Measurements from ENCODE around the gene TFAP2C.

Gene TFAP2C

DNA sequence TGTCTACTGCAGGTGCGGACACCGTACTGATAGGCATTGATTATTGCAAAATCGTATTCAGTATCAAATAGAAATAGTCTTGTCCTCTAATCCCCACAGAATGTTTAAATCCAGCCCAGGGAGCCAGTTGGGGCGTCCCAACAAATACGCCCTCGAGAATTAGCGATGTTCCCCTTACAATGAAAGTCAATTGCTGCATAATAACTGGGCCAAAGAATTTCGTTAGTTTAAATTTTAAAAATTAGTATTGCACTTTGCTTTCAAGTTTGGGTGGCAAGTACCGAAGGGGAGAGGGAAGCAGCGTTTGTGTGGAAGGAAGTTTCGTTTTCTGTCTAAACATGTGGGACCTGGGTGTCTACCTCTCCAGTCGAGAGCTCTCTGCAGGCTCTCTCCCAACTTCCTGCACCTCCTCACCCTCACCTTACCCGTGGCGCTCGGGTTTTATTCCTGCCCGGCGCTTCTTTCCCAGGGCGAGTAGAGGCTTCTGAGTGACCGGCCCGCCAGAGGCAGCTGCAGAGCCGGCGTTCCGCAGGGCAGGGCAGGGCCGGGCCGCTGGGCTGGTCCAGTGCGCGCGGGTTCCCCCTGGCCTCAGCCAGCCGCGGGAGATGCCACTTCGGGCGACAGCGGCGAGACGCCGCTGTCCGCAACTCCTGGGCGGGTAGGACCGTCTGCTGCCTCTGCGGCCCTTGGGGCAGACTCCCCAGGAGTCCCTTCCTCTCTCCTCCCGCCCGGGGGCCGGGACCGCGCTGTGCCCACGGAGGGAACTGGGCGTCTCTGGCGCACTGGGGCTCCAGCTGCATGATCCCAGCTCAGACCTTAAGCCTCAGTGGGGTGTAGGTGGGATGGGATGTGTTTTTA is 862 bp upstream of the TFAP2C start:
- Mint-ChIP-seq H3K4me3 (peak overlapping the region; percentile 37), H3K27ac (no peak overlapping the region), H3K27me3 (peaks cover 82% of the 10 kb centered on the region), H3K4me1 (peaks cover 10% of the 10 kb centered on the region), H3K36me3 (no peaks in the 10 kb centered on the region), H3K9me3 (no peaks in the 10 kb centered on the region)
- no peak for ATAC-seq

DNA sequence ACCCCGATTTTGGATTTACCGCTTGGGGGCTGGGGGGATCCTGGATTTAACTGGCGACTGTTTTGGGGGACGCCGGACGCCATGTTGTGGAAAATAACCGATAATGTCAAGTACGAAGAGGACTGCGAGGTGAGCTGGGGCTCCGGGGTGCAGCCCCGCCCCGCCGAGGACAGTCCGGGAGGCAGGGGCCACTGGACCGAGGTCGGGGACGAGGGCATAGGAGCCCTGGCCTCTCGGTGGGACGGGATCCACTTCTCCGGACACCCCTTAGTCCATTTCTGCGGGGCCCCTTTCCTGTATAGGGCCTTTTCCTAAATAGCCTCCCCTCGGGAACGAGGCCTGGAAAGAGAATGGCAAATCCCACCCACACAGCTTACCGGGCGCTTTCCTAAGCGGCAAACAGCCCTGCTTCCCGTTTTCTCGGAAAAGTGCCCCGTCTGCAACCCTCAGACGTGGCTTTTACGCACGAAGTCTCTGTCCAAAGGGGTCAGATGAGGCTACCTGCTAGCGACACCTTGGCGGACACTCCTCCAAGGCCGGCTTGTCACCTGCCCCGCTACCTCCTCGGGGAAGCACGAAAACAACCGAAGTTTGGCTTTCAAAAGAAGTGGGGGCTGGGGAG is 469 bp downstream of the TFAP2C start:
- no peak for ATAC-seq
- Mint-ChIP-seq H3K9me3 (no peaks in the 10 kb centered on the region), H3K4me1 (peaks cover 10% of the 10 kb centered on the region), H3K27me3 (peaks cover 86% of the 10 kb centered on the region), H3K27ac (no peak overlapping the region), H3K36me3 (no peaks in the 10 kb centered on the region), H3K4me3 (peak overlapping the region; percentile 15)

GRCh38 chr20:56630086-56630493 is 984 bp downstream of the TFAP2C start:
- Mint-ChIP-seq H3K4me3 (peak overlapping the region; percentile 14), H3K27me3 (peaks cover 81% of the 10 kb centered on the region), H3K36me3 (no peaks in the 10 kb centered on the region), H3K9me3 (no peaks in the 10 kb centered on the region), H3K4me1 (peaks cover 10% of the 10 kb centered on the region), H3K27ac (no peak overlapping the region)
- no peak for ATAC-seq

- H3K4me3 Mint-ChIP-seq = no peak overlapping the region
- no peak overlapping the region for H3K27ac Mint-ChIP-seq
- no peaks in the 10 kb centered on the region for H3K36me3 Mint-ChIP-seq
- H3K9me3 Mint-ChIP-seq = no peaks in the 10 kb centered on the region
- peaks cover 74% of the 10 kb centered on the region for H3K27me3 Mint-ChIP-seq
- no peak for ATAC-seq
- H3K4me1 Mint-ChIP-seq = peaks cover 10% of the 10 kb centered on the region
These were observed 1.6 kb downstream of the TFAP2C start for GRCh38 chr20:56630506-56631317.

DNA sequence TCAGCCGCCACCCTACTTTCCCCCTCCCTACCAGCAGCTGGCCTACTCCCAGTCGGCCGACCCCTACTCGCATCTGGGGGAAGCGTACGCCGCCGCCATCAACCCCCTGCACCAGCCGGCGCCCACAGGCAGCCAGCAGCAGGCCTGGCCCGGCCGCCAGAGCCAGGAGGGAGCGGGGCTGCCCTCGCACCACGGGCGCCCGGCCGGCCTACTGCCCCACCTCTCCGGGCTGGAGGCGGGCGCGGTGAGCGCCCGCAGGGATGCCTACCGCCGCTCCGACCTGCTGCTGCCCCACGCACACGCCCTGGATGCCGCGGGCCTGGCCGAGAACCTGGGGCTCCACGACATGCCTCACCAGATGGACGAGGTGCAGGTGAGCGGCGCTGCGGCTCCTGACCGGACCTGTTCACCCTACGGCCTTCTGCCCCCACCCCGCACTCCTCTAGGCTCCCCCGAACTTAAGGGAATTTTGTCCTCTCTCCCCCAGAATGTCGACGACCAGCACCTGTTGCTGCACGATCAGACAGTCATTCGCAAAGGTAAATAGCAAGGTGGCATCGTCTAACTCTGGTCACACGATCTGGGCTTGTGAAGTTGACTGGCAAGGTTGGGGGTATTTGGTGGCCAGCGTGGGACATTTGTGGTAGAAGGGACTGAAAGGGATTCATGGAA is 2.3 kb downstream of the TFAP2C start:
- Mint-ChIP-seq H3K36me3 (no peaks in the 10 kb centered on the region), H3K4me1 (peaks cover 10% of the 10 kb centered on the region), H3K27ac (no peak overlapping the region), H3K9me3 (no peaks in the 10 kb centered on the region), H3K27me3 (peaks cover 67% of the 10 kb centered on the region), H3K4me3 (no peak overlapping the region)
- ATAC-seq = no peak

GRCh38 chr20:56631990-56632327 is 2.9 kb downstream of the TFAP2C start:
- Mint-ChIP-seq H3K27me3 (peaks cover 62% of the 10 kb centered on the region), H3K9me3 (no peaks in the 10 kb centered on the region), H3K36me3 (no peaks in the 10 kb centered on the region), H3K4me1 (peaks cover 10% of the 10 kb centered on the region), H3K4me3 (no peak overlapping the region), H3K27ac (no peak overlapping the region)
- no peak for ATAC-seq

GRCh38 chr20:56634307-56634706 is 5.2 kb downstream of the TFAP2C start:
- H3K27me3 Mint-ChIP-seq = peaks cover 43% of the 10 kb centered on the region
- no peaks in the 10 kb centered on the region for H3K36me3 Mint-ChIP-seq
- no peaks in the 10 kb centered on the region for H3K9me3 Mint-ChIP-seq
- no peak for ATAC-seq
- H3K27ac Mint-ChIP-seq = no peak overlapping the region
- peaks cover 4% of the 10 kb centered on the region for H3K4me1 Mint-ChIP-seq
- H3K4me3 Mint-ChIP-seq = no peak overlapping the region

DNA sequence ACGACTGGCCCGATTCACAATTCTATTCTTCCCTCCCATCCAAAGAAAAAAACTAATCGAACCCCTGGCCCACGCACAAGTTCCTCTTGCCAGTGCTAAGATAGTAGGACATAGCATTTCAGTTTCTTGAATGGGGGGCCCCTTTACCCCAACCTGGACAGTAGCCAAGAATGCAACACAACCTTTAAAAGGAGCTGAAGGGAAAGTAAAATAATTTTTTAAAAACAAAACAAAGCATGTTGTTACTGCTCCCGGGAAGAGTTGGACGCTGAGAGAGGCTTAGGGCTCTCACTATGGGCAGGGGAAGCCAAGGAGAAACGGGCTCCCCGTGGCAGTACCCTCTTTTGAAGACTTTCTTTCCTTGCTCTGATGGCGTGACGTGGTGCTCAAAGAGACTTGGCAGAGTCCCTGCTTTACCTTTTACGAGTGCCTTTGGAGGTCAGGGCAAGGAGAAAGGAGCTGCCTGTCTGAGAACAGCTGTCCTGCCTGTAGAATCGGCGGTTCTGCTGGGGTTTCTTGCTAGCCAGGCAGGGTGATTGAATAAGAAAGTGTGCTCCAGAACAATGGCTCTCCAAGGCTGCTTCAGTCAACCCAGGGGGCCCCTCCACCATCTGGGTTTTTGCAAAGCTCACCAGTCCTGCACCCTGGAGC is 5.8 kb downstream of the TFAP2C start:
- Mint-ChIP-seq H3K4me3 (no peak overlapping the region), H3K27ac (no peak overlapping the region), H3K27me3 (peaks cover 37% of the 10 kb centered on the region), H3K9me3 (no peaks in the 10 kb centered on the region), H3K36me3 (no peaks in the 10 kb centered on the region), H3K4me1 (no peaks in the 10 kb centered on the region)
- ATAC-seq = no peak

DNA sequence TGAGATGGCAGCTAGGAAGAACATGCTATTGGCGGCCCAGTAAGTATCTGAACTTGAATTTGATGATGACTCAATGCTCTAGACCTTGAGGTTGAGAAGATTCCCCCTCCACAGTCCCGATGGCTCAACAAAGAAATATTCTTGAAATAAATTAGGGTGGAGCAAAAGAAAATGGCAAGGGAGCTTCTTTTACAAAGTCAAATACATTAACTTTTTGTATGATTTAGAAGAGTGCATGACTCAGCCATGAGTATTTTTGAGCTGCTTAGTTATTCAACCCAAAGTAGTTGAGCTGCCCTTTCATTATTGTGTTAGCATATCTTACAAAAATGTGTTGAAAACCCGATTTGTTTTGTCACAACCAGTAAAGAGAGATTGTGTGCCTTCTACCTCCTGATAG is 7.6 kb downstream of the TFAP2C start:
- Mint-ChIP-seq H3K36me3 (no peaks in the 10 kb centered on the region), H3K27me3 (peaks cover 27% of the 10 kb centered on the region), H3K4me1 (no peaks in the 10 kb centered on the region), H3K4me3 (no peak overlapping the region), H3K9me3 (no peaks in the 10 kb centered on the region), H3K27ac (no peak overlapping the region)
- no peak for ATAC-seq

DNA sequence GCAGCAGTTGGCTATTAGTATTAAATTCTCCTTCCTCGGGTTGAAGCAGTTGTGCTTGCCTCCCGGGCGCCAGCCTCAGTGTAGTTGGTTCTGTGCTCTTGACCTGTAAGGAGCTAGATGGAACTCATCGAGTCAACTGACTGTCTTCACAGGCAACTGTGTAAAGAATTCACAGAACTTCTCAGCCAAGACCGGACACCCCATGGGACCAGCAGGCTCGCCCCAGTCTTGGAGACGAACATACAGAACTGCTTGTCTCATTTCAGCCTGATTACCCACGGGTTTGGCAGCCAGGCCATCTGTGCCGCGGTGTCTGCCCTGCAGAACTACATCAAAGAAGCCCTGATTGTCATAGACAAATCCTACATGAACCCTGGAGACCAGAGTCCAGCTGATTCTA is 8.5 kb downstream of the TFAP2C start:
- peaks cover 25% of the 10 kb centered on the region for H3K27me3 Mint-ChIP-seq
- H3K4me3 Mint-ChIP-seq = no peak overlapping the region
- no peaks in the 10 kb centered on the region for H3K4me1 Mint-ChIP-seq
- H3K9me3 Mint-ChIP-seq = no peaks in the 10 kb centered on the region
- no peaks in the 10 kb centered on the region for H3K36me3 Mint-ChIP-seq
- ATAC-seq = no peak
- no peak overlapping the region for H3K27ac Mint-ChIP-seq

DNA sequence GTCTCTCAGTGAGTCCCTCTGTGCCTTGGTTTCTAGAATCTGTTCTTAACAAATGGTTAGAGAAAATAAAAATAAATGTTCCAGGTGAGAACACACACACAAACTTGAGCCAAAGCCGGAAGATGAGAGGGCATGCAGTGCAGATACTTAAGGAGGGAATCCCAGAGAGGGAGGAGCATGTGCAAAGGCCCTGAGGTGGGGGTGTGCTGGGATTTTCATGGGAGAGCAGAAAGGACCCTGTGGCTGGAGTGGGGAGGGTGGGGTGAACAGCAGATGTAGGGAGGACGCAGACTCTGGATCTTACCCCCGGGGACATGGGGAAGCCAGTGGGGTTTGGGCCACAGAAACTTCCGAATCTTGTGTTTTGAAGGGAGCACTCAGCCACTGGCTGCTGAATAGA is 17.5 kb downstream of the TFAP2C start:
- ATAC-seq = no peak
- no peak overlapping the region for H3K4me3 Mint-ChIP-seq
- H3K27me3 Mint-ChIP-seq = peaks cover 17% of the 10 kb centered on the region
- H3K9me3 Mint-ChIP-seq = peaks cover 3% of the 10 kb centered on the region
- H3K4me1 Mint-ChIP-seq = no peaks in the 10 kb centered on the region
- no peak overlapping the region for H3K27ac Mint-ChIP-seq
- H3K36me3 Mint-ChIP-seq = no peaks in the 10 kb centered on the region

GRCh38 chr20:56653211-56653610 is 24.1 kb downstream of the TFAP2C start:
- ATAC-seq = no peak
- Mint-ChIP-seq H3K36me3 (no peaks in the 10 kb centered on the region), H3K4me1 (no peaks in the 10 kb centered on the region), H3K9me3 (peaks cover 2% of the 10 kb centered on the region), H3K4me3 (no peak overlapping the region), H3K27ac (no peak overlapping the region), H3K27me3 (peaks cover 10% of the 10 kb centered on the region)

GRCh38 chr20:56656632-56657031 is 27.5 kb downstream of the TFAP2C start:
- H3K36me3 Mint-ChIP-seq = no peaks in the 10 kb centered on the region
- no peak for ATAC-seq
- peaks cover 2% of the 10 kb centered on the region for H3K9me3 Mint-ChIP-seq
- no peak overlapping the region for H3K4me3 Mint-ChIP-seq
- no peak overlapping the region for H3K27ac Mint-ChIP-seq
- H3K4me1 Mint-ChIP-seq = no peaks in the 10 kb centered on the region
- peaks cover 10% of the 10 kb centered on the region for H3K27me3 Mint-ChIP-seq

GRCh38 chr20:56657879-56658278 is 28.8 kb downstream of the TFAP2C start:
- Mint-ChIP-seq H3K27ac (no peak overlapping the region), H3K9me3 (peaks cover 2% of the 10 kb centered on the region)
- no peak for ATAC-seq

More at GRCh38 chr20:56657879-56658278, 28.8 kb downstream of the TFAP2C start:
- Mint-ChIP-seq H3K4me1 (no peaks in the 10 kb centered on the region), H3K27me3 (peaks cover 10% of the 10 kb centered on the region), H3K4me3 (no peak overlapping the region), H3K36me3 (no peaks in the 10 kb centered on the region)

Data from stimulated activated memory B cell treated with anti-CD40 and anti-IgM and Interleukin-4, amounts not matched to agents 10 μg/mL and 1 μg/mL and 100 μg/mL, for 72 hours (primary cell).